A549 (cell line): ENCODE measurements around the gene C5orf34.

Source experiments
- CEBPB ChIP-seq, 2 experiments: fragments of >200 bp in 1 of 2; sonication (Bioruptor Twin) in 1 of 2; formaldehyde crosslinking in 1 of 2; IDR thresholded peaks; 2 replicates each; pipeline ENCODE4 v1.6.1; 2012 to 2016
- CHD2 ChIP-seq: fragments of 150-350 bp; IDR thresholded peaks from 2 replicates; pipeline ENCODE4 v1.6.1; 2014; ENCODE audit warnings: low read length; ENCODE audit not compliant: partially characterized antibody
- CTCF ChIP-seq: fragments of >200 bp; sonication (Bioruptor Twin); formaldehyde crosslinking; IDR thresholded peaks from 3 replicates; pipeline ENCODE4 v1.5.1; 2016
- ELK1 ChIP-seq: fragments of 150-350 bp; IDR thresholded peaks from 2 replicates; pipeline ENCODE4 v1.6.1; 2014; ENCODE audit warnings: low read depth, mild to moderate bottlenecking, low read length
- ESRRA ChIP-seq: fragments of 150-350 bp; IDR thresholded peaks from 2 replicates; pipeline ENCODE4 v1.6.1; 2014; ENCODE audit warnings: mild to moderate bottlenecking, low read length, borderline replicate concordance
- HDAC2 ChIP-seq: fragments of 200-600 bp; sonication (generic); IDR thresholded peaks from 2 replicates; pipeline ENCODE4 v1.6.1; 2016
- MAX ChIP-seq: IDR thresholded peaks from 2 replicates; pipeline ENCODE4 v1.6.1; 2012
- POLR2A ChIP-seq: IDR thresholded peaks from 2 replicates; pipeline ENCODE4 v1.6.1; 2012; ENCODE audit warnings: mild to moderate bottlenecking, low read length
- POLR2AphosphoS2 ChIP-seq: conservative IDR thresholded peaks from 2 replicates; pipeline ENCODE4 v1.6.1; 2012; ENCODE audit warnings: low read length, improper control_type of control experiment, inconsistent platforms
- RAD21 ChIP-seq, 2 experiments: fragments of >200 bp in 1 of 2; sonication (Bioruptor Twin) in 1 of 2; formaldehyde crosslinking in 1 of 2; IDR thresholded peaks in 1 of 2; conservative IDR thresholded peaks in 1 of 2; 2 replicates in 1 of 2; 3 replicates in 1 of 2; pipeline ENCODE4 v1.6.1; 2012 to 2018; ENCODE audit warnings: inconsistent platforms in 1 of 2
- RARB ChIP-seq: fragments of 250-450 bp; sonication (Bioruptor Pico); IDR thresholded peaks from 2 replicates; pipeline ENCODE4 v1.8.0; 2021; ENCODE audit warnings: mild to moderate bottlenecking, moderate library complexity
- RNF2 ChIP-seq: fragments of 200-600 bp; sonication (generic); IDR thresholded peaks from 2 replicates; pipeline ENCODE4 v1.6.1; 2016; ENCODE audit warnings: low read depth, mild to moderate bottlenecking, antibody characterized with exemption, moderate library complexity, borderline replicate concordance

- no peak for TF ChIP-seq POLR2A
- no peak for TF ChIP-seq ELK1
- TF ChIP-seq MAX = no peak
- TF ChIP-seq CTCF = no peak
- no peak for TF ChIP-seq CEBPB (IDR thresholded peaks at IDR 0.05)
- TF ChIP-seq ESRRA = no peak
- no peak for TF ChIP-seq RAD21 (conservative IDR thresholded peaks at IDR 0.05 in 1 of 2, IDR thresholded peaks at IDR 0.05 in 1 of 2)
- TF ChIP-seq RNF2 = no peak
- TF ChIP-seq POLR2AphosphoS2 = no peak
- no peak for TF ChIP-seq HDAC2
- no peak for TF ChIP-seq RARB (CRISPR knock-in tag)
- no peak for TF ChIP-seq CHD2
Measured at GRCh38 chr5:43482490-43483297, 32.3 kb downstream of the C5orf34 start.
